Measurements from ENCODE around the gene CHN2.

GRCh38 chr7:29488977-29489376 is 294.4 kb downstream of the CHN2 start:
- TF ChIP-seq NR1H2 (CRISPR knock-in tag; IDR thresholded peaks at IDR 0.05) (no peak), CTCF (IDR thresholded peaks at IDR 0.05) (no peak), CREB1 (CRISPR knock-in tag; IDR thresholded peaks at IDR 0.05) (no peak), MAX (CRISPR knock-in tag; IDR thresholded peaks at IDR 0.05) (no peak), PREB (CRISPR knock-in tag; IDR thresholded peaks at IDR 0.05; ENCODE audit: borderline replicate concordance) (no peak), ZNF121 (CRISPR knock-in tag; IDR thresholded peaks at IDR 0.05) (no peak), NR2C2 (CRISPR knock-in tag; IDR thresholded peaks at IDR 0.05) (no peak), IRF1 (CRISPR knock-in tag; IDR thresholded peaks at IDR 0.05) (no peak)

Measured in WTC11 (cell line).